Tibial nerve (tissue), 4 donors: ENCODE data around the gene PWWP2B. TPM values are rescaled to one million over a fixed set of nuclear protein-coding genes. Genes with fewer than 3 reads are reported as not detected.

Experiments
- DNase-seq, 2 donors: peaks; one replicate each; pipeline ENCODE4 v3.0.0-alpha.2; 2019; ENCODE audit warnings: low spot score in 2 of 2
- H3K27ac ChIP-seq, 4 donors: fragments of 200-600 bp; sonication (generic) in 3 of 4; one replicate each; pipeline ENCODE4 v1.5.1; 2017 to 2019; ENCODE audit warnings: mild to moderate bottlenecking in 1 of 4
- H3K27me3 ChIP-seq, 2 donors: fragments of 200-600 bp; sonication (generic) in 1 of 2; one replicate each; pipeline versions ENCODE4 v1.5.1 to v1.6.0; 2017 to 2019
- H3K36me3 ChIP-seq, 3 donors: fragments of 200-600 bp; sonication (generic); one replicate each; pipeline ENCODE4 v1.5.1; 2018 to 2019
- H3K4me1 ChIP-seq, 4 donors: fragments of 200-600 bp; sonication (generic) in 3 of 4; one replicate each; pipeline ENCODE4 v1.5.1; 2017 to 2019
- H3K4me3 ChIP-seq, 4 donors: fragments of 200-600 bp; sonication (generic) in 3 of 4; one replicate each; pipeline ENCODE4 v1.5.1; 2017 to 2019; ENCODE audit warnings: mild to moderate bottlenecking in 1 of 4, moderate library complexity in 1 of 4
- H3K9me3 ChIP-seq, 4 donors: fragments of 200-600 bp; sonication (generic) in 3 of 4; one replicate each; pipeline ENCODE4 v1.5.1; 2017 to 2019
- CTCF ChIP-seq, 5 experiments: fragments of 200-600 bp in 3 of 5; fragments of 450-650 bp in 2 of 5; sonication (generic) in 3 of 5; IDR thresholded peaks; one replicate each; pipeline ENCODE4 v1.5.1; 2016 to 2019; ENCODE audit warnings: antibody characterized with exemption in 5 of 5, mild to moderate bottlenecking in 3 of 5, moderate library complexity in 2 of 5
- EP300 ChIP-seq, 2 donors: sonication (generic); formaldehyde crosslinking; IDR thresholded peaks; one replicate each; pipeline ENCODE4 v1.6.1; 2017; ENCODE audit warnings: antibody characterized with exemption in 2 of 2, mild to moderate bottlenecking in 1 of 2
- POLR2A ChIP-seq, 2 donors: fragments of 450-650 bp; IDR thresholded peaks; one replicate each; pipeline ENCODE4 v1.6.1; 2017; ENCODE audit warnings: antibody characterized with exemption in 2 of 2, mild to moderate bottlenecking in 2 of 2, moderate library complexity in 2 of 2
- WGBS, 2 donors: methylation state at CpG; one replicate each; pipeline ENCODE4 v1.1.5; 2018; 5-methylcytosine and 5-hydroxymethylcytosine counted together
- total RNA-seq, 4 donors: library from RNA; depleted of rRNA; stranded (reverse); fragments of >200 nt; gene quantifications; one replicate each; pipeline ENCODE4 v1.1.0, GENCODE V29; 2016

Gene PWWP2B
- total RNA-seq, 4 donors from 2014 or later, result 12.6 to 23.7 (median 15.1) TPM

DNA sequence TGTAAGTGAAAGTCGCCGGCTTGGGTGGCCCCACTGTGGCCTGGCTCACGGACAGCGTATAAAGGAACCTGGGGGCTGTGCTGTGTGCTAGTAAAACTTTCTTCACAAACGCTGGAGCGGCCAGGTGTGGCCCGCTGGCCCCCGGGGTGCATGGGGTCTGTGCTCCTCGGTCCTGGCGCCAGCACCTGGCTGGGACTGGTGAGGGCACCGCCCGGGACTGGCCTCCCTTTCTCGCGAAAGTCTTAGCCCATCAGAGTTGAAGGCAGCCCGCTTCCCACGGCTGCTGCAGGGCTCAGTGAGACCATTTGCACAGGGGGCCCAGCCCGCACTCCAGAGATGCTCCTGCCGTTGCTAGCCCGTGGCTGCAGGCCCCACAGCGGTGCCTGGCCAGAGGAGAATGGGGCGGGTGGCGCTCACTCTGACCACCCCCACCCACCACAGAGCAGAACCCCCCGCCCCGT lies 5.8 kb downstream of the PWWP2B start:
- 89 to 90% methylated on average over 22 to 24 of the region's 24 CpGs for WGBS, 2 donors
- TF ChIP-seq POLR2A (IDR thresholded peaks at IDR 0.05), result no peak
- TF ChIP-seq CTCF (IDR thresholded peaks at IDR 0.05), result no peak
- no peak for TF ChIP-seq EP300 (IDR thresholded peaks at IDR 0.05)
- Histone ChIP-seq H3K4me1 (peaks cover 0 to 57% (median 31%) of the 10 kb centered on the region in 4 donors), H3K36me3 (peaks cover 0 to 35% (median 0%) of the 10 kb centered on the region in 3 donors), H3K27ac (no peak overlapping the region), H3K9me3 (no peaks in the 10 kb centered on the region), H3K4me3 (no peak overlapping the region), H3K27me3 (no peaks in the 10 kb centered on the region)
- DNase-seq, result no peak

DNA sequence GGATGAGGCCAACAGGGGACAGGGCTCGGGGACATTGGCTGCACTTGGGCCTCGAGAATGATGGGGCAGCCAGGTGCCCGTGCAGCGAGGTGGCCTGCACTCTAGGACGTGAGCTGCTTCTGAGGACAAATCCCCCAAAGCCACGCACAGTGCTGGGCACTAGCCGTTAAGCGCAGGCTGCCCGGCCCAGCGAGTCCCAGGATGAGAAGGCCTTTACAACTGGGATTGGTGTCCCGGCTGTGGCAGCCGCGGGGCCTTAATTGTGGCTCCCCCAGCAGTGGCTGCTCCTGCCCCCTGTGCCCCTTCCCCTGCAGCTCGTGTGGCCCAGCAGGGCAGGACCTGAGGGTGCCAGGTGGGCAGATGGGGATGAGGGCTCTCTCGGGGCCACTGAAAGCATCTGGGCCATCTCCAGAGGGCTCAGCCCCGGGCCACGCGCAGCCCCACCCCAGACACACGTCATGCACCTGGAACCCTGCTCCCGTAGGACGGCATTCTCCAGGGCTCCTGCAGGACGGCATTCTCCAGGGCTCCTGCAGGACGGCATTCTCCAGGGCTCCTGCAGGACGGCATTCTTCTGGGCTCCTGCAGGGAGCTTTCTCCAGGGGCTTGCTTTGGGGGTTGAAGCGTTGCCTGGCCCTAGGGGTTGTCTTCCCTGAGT lies 6.6 kb downstream of the PWWP2B start:
- H3K4me1 ChIP-seq, result peaks cover 0 to 57% (median 32%) of the 10 kb centered on the region in 4 donors

GRCh38 chr10:132404169-132404880 lies 7.3 kb downstream of the PWWP2B start:
- Histone ChIP-seq H3K4me3 (no peak overlapping the region), H3K27ac (no peak overlapping the region), H3K27me3 (no peaks in the 10 kb centered on the region), H3K36me3 (peaks cover 0 to 35% (median 0%) of the 10 kb centered on the region in 3 donors), H3K4me1 (peaks cover 0 to 57% (median 32%) of the 10 kb centered on the region in 4 donors), H3K9me3 (no peaks in the 10 kb centered on the region)
- 91 to 92% methylated on average over 17 to 24 of the region's 32 CpGs for WGBS, 2 donors
- no peak for TF ChIP-seq POLR2A (IDR thresholded peaks at IDR 0.05)
- no peak for DNase-seq

More for the DNA sequence above, 6.6 kb downstream of the PWWP2B start:
- TF ChIP-seq EP300 (IDR thresholded peaks at IDR 0.05) (no peak), POLR2A (IDR thresholded peaks at IDR 0.05) (no peak), CTCF (IDR thresholded peaks at IDR 0.05) (no peak)
- peaks cover 0 to 35% (median 0%) of the 10 kb centered on the region in 3 donors for H3K36me3 ChIP-seq
- no peak for DNase-seq
- H3K9me3 ChIP-seq, result no peaks in the 10 kb centered on the region
- WGBS, 2 donors, result 91 to 94% methylated on average over 14 to 22 of the region's 25 CpGs
- no peak overlapping the region for H3K27ac ChIP-seq
- no peak overlapping the region for H3K4me3 ChIP-seq
- H3K27me3 ChIP-seq, result no peaks in the 10 kb centered on the region

DNA sequence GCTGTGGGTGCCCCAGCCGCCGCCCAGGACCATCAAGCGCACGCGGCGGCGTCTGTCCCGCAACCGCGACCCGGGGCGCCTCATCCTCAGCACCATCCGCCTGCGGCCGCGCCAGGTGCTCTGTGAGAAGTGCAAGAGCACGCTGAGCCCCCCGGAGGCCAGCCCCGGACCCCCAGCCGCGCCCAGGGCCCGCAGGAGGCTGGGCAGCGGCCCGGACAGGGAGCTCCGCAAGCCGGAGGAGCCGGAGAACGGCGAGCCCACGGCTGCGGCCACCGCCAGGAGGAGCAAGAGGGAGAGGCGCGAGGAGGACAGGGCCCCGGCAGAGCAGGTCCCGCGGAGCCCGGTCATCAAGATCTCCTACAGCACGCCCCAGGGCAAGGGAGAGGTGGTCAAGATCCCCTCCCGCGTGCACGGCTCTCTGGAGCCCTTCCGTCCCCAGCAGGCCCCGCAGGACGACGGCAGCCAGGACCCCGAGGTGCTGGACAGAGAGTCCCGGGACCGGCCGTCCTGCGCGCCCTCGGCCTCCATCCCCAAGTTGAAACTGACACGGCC lies 8.0 kb downstream of the PWWP2B start:
- H3K4me3 ChIP-seq, result no peak overlapping the region
- H3K27ac ChIP-seq, result no peak overlapping the region
- TF ChIP-seq CTCF (IDR thresholded peaks at IDR 0.05), result no peak
- no peak for TF ChIP-seq POLR2A (IDR thresholded peaks at IDR 0.05)
- no peak for TF ChIP-seq EP300 (IDR thresholded peaks at IDR 0.05)
- peaks cover 0 to 35% (median 0%) of the 10 kb centered on the region in 3 donors for H3K36me3 ChIP-seq
- H3K27me3 ChIP-seq, result no peaks in the 10 kb centered on the region
- no peaks in the 10 kb centered on the region for H3K9me3 ChIP-seq
- WGBS, 2 donors, result 92% methylated on average over 18 to 40 of the region's 54 CpGs
- no peak for DNase-seq
- H3K4me1 ChIP-seq, result peaks cover 0 to 51% (median 31%) of the 10 kb centered on the region in 4 donors

- WGBS, 2 donors, result 94 to 96% methylated on average over 37 to 52 of the region's 53 CpGs
- peaks cover 0 to 35% (median 0%) of the 10 kb centered on the region in 3 donors for H3K36me3 ChIP-seq
- no peak overlapping the region for H3K4me3 ChIP-seq
- H3K27me3 ChIP-seq, result no peaks in the 10 kb centered on the region
- DNase-seq, result no peak
- H3K27ac ChIP-seq, result no peak overlapping the region
- TF ChIP-seq CTCF (IDR thresholded peaks at IDR 0.05) (no peak), POLR2A (IDR thresholded peaks at IDR 0.05) (no peak), EP300 (IDR thresholded peaks at IDR 0.05) (no peak)
- peaks cover 0 to 45% (median 28%) of the 10 kb centered on the region in 4 donors for H3K4me1 ChIP-seq
- no peaks in the 10 kb centered on the region for H3K9me3 ChIP-seq
These were observed 8.5 kb downstream of the PWWP2B start for GRCh38 chr10:132405463-132405991.
